Stimulated activated CD8-positive, alpha-beta memory T cell treated with anti-CD3 and anti-CD28 coated beads, Interleukin-7, amount 100 ng/mL, for 1 hour (primary cell): ENCODE measurements around the gene FEN1.

ENCODE experiments used
- DNase-seq, 2 donors: peaks; one replicate each; pipeline ENCODE4 v3.0.0-alpha.2; 2020; ENCODE audit warnings: low read depth in 2 of 2

FEN1 gene

DNA sequence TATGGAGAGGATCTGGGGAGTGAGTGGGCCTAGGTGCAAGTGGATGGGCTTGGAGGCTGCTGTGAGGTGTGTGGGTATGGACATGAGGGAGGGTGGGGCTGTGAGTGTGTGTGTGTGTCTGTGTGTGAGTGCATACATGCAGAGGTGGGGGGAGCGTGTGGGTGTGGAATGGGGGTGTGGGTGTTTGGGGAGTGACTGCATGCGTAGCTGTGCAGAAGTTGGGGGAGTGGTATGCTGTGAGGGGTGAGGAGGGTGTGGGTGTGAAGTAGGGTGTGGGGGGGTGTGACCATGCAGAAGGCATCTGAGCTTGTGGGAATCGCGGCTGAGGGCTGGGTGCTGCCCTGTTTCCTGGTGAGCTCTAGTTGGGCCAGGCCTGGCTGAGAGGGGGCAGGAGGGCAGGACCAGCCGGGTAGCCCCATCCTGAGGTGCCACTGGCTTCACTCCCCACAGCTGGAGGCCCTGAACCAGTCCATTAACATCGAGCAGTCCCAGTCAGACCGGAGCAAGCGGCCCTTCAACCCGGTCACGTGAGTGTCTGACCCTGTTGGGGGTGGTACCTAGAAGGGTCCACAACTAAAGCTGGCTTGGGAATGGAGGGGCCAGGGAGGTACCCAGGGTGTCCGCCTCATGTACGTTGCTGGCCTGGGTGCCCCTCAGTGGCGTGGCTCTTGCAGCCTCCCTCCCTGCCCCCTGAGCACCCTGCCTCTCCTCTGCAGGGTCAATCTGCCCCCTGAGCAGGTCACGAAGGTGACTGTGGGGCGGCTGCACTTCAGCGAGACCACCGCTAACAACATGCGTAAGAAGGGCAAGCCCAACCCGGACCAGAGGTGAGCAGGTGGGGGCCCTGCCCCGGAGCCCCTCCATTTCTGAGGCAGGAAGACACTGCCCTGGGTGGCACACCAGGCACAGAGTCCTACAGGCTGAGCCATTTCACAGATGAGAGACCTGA, 16.8 kb upstream of the FEN1 start:
- no peak for DNase-seq

- no peak for DNase-seq
Measured at GRCh38 chr11:61776561-61777075, 16.1 kb upstream of the FEN1 start.

- DNase-seq: peak; percentile 35 to 36
Measured at GRCh38 chr11:61777234-61778090, 15.2 kb upstream of the FEN1 start.

DNA sequence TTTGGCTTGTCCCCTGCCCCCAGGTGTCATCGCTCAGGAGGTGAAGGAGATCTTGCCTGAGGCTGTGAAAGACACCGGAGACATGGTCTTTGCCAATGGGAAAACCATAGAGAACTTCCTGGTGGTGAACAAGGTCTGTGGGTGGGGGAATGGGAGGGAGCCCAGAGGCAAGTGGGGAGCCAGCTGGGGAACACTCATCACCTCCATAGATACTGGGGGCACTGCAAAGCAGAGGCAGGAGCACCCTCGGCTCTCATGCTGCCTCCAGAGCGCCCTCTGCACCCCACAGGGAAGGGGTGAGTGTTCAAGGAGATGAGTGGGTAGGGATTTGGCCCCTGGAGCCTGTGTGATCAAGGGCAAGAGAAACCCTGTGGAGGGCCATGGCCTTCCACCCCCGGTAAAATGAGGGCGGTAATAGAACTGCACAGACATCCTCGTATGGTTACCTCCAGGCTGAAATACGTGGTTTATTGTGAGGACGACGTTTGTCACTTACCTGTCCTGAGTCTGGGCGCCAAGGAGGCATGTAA, 14.3 kb upstream of the FEN1 start:
- no peak for DNase-seq

GRCh38 chr11:61778920-61779650, 13.6 kb upstream of the FEN1 start:
- no peak for DNase-seq

GRCh38 chr11:61779666-61780525, 12.8 kb upstream of the FEN1 start:
- no peak for DNase-seq

DNA sequence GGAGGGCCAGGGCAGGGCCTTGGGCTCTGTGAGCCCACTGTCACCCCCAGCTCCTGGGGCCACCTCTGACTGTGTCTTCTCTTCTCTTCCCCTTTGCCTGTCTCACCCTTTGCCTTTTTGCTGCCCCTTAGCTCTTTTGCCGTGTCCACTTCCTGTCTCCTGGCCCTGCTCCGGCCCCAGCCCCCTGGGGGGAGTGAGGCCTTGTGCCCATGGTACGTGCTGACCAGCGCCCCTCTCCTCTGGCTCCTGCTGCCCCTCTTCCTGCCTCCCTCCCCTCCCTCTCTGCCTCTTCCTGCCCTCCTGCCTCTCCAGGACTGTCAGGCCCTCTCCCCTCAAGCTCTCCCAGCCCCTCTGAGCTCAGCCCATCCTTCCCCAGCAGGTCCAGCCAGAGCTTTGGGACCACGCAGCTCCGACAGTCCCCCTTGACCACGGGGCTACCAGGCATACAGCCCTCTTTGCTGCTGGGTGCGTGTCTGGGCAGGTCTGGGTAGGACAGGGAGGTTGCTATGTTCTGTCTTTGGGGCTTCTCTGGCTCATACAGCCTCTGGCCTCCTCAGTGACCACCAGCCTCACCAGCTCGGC, 12.0 kb upstream of the FEN1 start:
- no peak for DNase-seq

- DNase-seq: no peak
Measured at GRCh38 chr11:61781585-61781984, 11.1 kb upstream of the FEN1 start.

DNA sequence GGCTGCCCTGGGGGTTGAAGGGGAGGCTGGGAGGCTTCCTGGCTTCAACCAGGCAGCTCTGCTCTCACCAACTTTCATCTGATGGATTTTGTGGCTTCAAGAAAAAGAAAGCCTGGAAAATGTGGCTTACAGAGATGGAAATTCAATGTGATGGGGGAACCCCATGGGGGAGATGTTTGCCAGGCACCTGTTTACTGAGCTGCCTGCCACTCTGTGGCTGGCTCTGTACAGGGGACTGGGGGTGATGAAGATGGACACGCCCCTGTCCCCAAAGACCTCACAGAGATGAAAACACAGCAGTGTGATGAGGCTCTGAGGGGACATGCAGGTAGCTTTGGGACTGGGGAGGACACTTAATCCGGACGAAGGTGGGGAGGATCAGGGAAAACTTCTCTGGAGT, 10.4 kb upstream of the FEN1 start:
- no peak for DNase-seq

- DNase-seq: no peak
Measured at GRCh38 chr11:61782841-61783240, 9.9 kb upstream of the FEN1 start.

GRCh38 chr11:61783717-61784505, 8.8 kb upstream of the FEN1 start:
- DNase-seq: no peak

GRCh38 chr11:61784506-61784805, 8.3 kb upstream of the FEN1 start:
- DNase-seq: no peak

DNA sequence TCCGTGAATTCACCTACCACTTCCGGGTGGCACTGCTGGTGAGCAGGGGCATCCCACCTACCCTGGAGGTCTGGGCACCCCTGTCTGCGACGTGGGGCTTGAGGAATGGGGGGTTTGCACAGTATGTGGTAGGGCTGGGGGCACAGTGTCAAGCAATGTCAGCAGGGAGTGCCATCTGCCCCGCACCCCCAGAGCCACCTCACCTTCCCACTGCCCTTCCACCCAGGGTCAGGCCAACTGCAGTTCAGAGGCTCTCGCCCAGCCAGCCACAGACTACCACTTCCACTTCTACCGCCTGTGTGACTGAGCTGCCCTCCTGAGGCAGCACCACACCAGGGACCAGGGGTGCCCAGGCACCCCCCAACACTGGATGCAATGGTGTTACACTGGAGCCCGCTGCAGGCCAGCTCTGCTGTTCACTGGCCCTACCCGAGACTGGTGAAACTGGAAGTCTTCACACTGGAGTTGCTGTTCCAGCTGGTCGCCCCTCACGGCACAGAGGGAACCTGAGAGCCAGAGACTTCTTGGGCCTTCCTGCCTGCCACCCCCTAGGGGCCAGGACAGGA, 6.8 kb upstream of the FEN1 start:
- DNase-seq: no peak

DNA sequence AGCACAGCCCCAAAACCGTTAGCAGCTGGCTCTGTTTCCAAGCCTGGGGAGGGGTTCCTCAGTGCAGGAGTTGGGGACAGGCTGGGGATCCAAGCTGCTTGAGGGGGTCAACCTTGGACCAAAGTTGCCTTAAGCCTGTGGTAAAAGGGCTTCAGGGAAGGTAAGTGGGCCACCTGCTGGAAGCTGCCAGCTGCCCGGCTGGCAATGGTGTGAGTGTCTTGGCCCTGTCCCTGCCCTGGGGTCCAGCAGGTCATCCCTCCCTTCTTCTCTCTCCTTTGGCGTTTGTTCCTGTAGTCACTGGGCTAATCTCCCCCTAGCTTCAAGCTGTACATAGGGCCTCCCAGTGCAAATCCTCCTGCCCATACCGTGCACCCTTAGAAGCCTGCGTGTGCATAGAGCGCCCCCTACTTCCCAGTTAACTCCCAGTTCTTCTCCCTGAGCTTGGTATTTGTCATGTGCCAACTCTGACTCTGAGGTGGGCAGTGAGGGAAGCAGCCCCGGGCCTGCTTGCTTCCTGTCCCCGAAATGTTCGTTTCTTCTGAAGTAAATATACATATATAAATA, 4.7 kb upstream of the FEN1 start:
- DNase-seq: no peak

DNA sequence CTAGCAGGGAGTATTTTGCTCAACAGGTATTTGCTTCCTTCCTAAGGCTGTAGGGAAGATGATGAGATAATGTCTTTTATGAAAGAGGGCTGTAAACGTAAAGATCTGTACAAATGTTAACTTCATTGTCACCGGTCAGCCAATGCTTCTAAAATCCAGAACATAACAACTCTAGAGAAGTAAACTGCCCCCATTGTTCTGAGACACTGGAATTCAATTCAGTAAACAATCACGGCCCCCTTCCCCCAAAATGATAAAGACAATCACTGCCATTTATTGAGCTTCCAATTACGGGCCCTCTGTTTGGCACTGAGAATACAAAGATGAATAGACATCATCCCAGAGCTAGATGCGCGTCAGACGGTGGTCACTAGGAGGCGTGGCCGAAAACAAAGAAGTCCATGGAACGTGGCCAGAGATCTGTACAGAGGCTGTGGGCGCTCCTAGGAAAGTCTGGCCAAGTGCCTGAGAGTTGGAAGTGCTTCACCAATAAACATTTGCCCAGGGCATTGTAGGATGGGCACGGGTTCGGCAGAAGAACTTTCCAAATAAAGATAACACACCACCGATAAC, 888 bp upstream of the FEN1 start:
- no peak for DNase-seq

- DNase-seq: no peak
Measured at GRCh38 chr11:61793083-61793828, 545 bp downstream of the FEN1 start.

GRCh38 chr11:61793829-61794204, 1.1 kb downstream of the FEN1 start:
- no peak for DNase-seq

DNA sequence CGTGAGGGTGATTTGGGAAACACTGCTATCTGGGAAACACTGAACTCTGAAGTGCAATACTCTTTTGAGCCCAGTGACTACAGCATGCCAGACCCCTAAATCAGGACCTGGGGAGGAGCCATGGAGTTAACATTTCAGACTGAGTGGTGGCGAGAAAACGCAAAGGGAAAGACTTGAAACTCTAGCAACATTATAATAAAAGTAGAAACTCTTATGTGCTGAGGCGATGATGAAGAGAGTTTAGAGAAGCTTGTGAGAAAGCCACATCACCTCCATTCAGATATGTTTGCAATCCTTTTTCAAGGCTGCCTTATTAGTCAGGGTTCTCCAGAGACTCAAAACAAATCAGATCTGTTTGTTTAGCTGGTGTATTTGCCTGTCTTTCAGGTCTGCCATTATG, 1.9 kb downstream of the FEN1 start:
- no peak for DNase-seq
